OCI-LY7 (cell line): Measurements from ENCODE around the gene NACC2. TPM values are rescaled to one million over a fixed set of nuclear protein-coding genes. Genes with fewer than 3 reads are reported as not detected.

Source experiments
- BruUV-seq: library from RNA; stranded (reverse); fragments of 400-500 nt; replicated peaks from 2 replicates; lab custom pipeline; 2021; lab: Mats Ljungman, UMichigan
- CTCF ChIA-PET: fragments of 300-600 bp; sonication (Branson Sonifier 250); formaldehyde crosslinking; loops from one replicate; lab custom pipeline; 2022; ENCODE audit warnings: antibody characterized with exemption; ENCODE audit not compliant: unreplicated experiment; lab: Charles Lee
- POLR2A ChIA-PET: fragments of 300-600 bp; sonication (Branson Sonifier 250); formaldehyde crosslinking; loops from one replicate; lab custom pipeline; 2022; ENCODE audit warnings: antibody characterized with exemption; lab: Charles Lee
- DNase-seq: peaks from one replicate; pipeline ENCODE4 v3.0.0-alpha.2; 2015; ENCODE audit warnings: low spot score
- H2AFZ ChIP-seq: fragments of 200-600 bp; sonication (generic), shearing (Covaris generic); 2 replicates; pipeline ENCODE4 v1.6.1; 2014; ENCODE audit warnings: mild to moderate bottlenecking, antibody characterized with exemption, low read length, moderate library complexity
- H3K27ac ChIP-seq: fragments of 200-600 bp; sonication (generic); 2 replicates; pipeline ENCODE4 v1.5.1; 2014; ENCODE audit warnings: mixed run types, low read depth, mild to moderate bottlenecking, moderate library complexity, low read length, inconsistent platforms; ENCODE audit not compliant: poor library complexity, severe bottlenecking
- H3K36me3 ChIP-seq: fragments of 200-600 bp; sonication (generic); 2 replicates; pipeline ENCODE4 v1.6.1; 2014; ENCODE audit warnings: mild to moderate bottlenecking, antibody characterized with exemption, low read length, moderate library complexity, mixed read lengths; ENCODE audit not compliant: insufficient read depth
- H3K4me1 ChIP-seq: fragments of 200-600 bp; sonication (generic); 2 replicates; pipeline ENCODE4 v1.5.1; 2014; ENCODE audit warnings: mild to moderate bottlenecking, low read length; ENCODE audit not compliant: insufficient read depth, poor library complexity, severe bottlenecking
- H3K4me2 ChIP-seq: fragments of 200-600 bp; sonication (generic); 2 replicates; pipeline ENCODE4 v1.6.1; 2014; ENCODE audit warnings: mild to moderate bottlenecking, low read length
- H3K4me3 ChIP-seq: fragments of 200-600 bp; sonication (generic); 2 replicates; pipeline ENCODE4 v1.5.1; 2014; ENCODE audit warnings: mild to moderate bottlenecking, low read depth, low read length; ENCODE audit not compliant: poor library complexity, severe bottlenecking
- H3K79me2 ChIP-seq: fragments of 200-600 bp; sonication (generic); 2 replicates; pipeline ENCODE4 v1.6.1; 2016; ENCODE audit warnings: low read depth, mild to moderate bottlenecking, low read length, moderate library complexity, mixed read lengths; ENCODE audit not compliant: insufficient read depth
- H3K9me2 ChIP-seq: fragments of 200-600 bp; sonication (generic); 2 replicates; pipeline ENCODE4 v1.6.1; 2016; ENCODE audit warnings: mild to moderate bottlenecking, low read length, mixed read lengths; ENCODE audit not compliant: insufficient read depth
- H3K9me3 ChIP-seq: fragments of 200-600 bp; sonication (generic); 2 replicates; pipeline ENCODE4 v1.6.1; 2014; ENCODE audit warnings: mild to moderate bottlenecking, mixed run types, low read length, mixed read lengths
- H4K20me1 ChIP-seq: fragments of 200-600 bp; sonication (generic); 2 replicates; pipeline ENCODE4 v1.6.1; 2014; ENCODE audit warnings: mild to moderate bottlenecking, antibody characterized with exemption, low read length, moderate library complexity, mixed read lengths; ENCODE audit not compliant: insufficient read depth
- EZH2phosphoT487 ChIP-seq: fragments of 200-600 bp; sonication (generic); IDR thresholded peaks from 2 replicates; pipeline ENCODE4 v1.6.1; 2018; ENCODE audit warnings: low read depth, borderline replicate concordance, mild to moderate bottlenecking, mixed run types, antibody characterized with exemption, low read length, moderate library complexity, mixed read lengths
- intact Hi-C: fragments of 100-400 bp; cut with micrococcal nuclease; formaldehyde crosslinking; loops from one replicate; pipeline ENCODE4 v1.10.0; 2022; ENCODE audit not compliant: unreplicated experiment
- total RNA-seq, 2 experiments: library from RNA; depleted of rRNA in 1 of 2; stranded (reverse); fragments of >200 nt in 1 of 2; shearing (Covaris generic) in 1 of 2; gene quantifications; 2 replicates each; pipeline ENCODE4 v1.2.3, GENCODE V29; 2014 to 2022
- TF ChIP-seq, protein P1 (sequence below): fragments of 200-600 bp; sonication (generic); conservative IDR thresholded peaks from 2 replicates; pipeline ENCODE4 v1.5.1; 2014; ENCODE audit warnings: mild to moderate bottlenecking, antibody characterized with exemption, low read length, moderate library complexity, mixed read lengths

Gene NACC2
- total RNA-seq, 2 experiments from 2014 or later: 0.38 to 0.72 TPM

DNA sequence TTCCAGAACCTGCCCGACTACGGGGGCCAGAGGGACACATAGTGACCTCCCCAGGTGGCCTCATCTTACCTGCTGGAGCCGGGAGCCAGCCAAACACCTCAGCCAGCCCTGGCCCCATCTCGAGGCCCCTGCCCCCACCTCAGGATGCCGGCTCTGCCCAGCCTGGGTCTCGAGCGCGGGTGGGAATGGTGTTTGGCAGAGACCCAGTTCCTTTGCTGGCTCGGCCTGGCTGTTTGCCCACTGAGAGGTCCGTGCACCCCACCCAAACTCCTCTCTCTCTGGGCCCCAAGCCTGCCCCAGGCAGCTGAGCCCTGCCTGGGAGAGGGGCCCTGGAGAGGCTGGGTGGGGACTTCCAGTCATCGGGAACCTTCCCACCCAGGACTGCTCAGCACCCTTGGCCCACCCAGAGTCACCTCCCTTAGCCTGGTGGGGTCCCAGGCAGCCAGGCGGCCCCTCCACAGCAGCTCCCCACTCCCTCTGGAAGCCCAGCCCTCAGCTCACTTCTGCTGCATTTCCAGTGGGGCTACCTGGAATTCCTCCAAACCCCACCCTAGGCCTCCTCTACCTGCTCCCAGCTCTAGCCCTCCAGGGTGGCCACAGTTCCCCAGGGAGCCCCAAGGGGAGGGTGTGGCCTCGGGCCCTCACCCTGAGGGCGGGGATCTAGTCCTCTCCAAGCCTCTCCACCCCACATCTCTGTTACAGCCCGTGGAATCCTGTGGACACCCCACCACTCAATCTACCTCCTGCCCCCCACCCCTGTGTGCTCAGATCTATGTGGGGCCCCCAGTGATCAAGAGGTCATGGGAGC is 91.5 kb downstream of the NACC2 start:
- Histone ChIP-seq H4K20me1 (no peaks in the 10 kb centered on the region), H3K79me2 (no peaks in the 10 kb centered on the region), H3K4me3 (no peak overlapping the region), H3K36me3 (no peaks in the 10 kb centered on the region), H3K4me1 (peaks cover 38% of the 10 kb centered on the region), H3K4me2 (peak overlapping the region; percentile 49), H2AFZ (peak overlapping the region; percentile 16; the same call in 1 of the 2 replicates), H3K27ac (no peak overlapping the region), H3K9me2 (no peaks in the 10 kb centered on the region), H3K9me3 (no peaks in the 10 kb centered on the region)
- TF ChIP-seq, protein P1, sequence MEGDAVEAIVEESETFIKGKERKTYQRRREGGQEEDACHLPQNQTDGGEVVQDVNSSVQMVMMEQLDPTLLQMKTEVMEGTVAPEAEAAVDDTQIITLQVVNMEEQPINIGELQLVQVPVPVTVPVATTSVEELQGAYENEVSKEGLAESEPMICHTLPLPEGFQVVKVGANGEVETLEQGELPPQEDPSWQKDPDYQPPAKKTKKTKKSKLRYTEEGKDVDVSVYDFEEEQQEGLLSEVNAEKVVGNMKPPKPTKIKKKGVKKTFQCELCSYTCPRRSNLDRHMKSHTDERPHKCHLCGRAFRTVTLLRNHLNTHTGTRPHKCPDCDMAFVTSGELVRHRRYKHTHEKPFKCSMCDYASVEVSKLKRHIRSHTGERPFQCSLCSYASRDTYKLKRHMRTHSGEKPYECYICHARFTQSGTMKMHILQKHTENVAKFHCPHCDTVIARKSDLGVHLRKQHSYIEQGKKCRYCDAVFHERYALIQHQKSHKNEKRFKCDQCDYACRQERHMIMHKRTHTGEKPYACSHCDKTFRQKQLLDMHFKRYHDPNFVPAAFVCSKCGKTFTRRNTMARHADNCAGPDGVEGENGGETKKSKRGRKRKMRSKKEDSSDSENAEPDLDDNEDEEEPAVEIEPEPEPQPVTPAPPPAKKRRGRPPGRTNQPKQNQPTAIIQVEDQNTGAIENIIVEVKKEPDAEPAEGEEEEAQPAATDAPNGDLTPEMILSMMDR: no peak
- TF ChIP-seq EZH2phosphoT487: no peak
- intact Hi-C loops: no loop called here
- CTCF ChIA-PET: interaction anchor here (0.5 kb wide), 1 partner anchor 36 kb away, joined by 3 read pairs; no protein-coding TSS in a partner anchor
- no peak for DNase-seq
- BruUV-seq: no TSS peak
- POLR2A ChIA-PET: no interaction called here

DNA sequence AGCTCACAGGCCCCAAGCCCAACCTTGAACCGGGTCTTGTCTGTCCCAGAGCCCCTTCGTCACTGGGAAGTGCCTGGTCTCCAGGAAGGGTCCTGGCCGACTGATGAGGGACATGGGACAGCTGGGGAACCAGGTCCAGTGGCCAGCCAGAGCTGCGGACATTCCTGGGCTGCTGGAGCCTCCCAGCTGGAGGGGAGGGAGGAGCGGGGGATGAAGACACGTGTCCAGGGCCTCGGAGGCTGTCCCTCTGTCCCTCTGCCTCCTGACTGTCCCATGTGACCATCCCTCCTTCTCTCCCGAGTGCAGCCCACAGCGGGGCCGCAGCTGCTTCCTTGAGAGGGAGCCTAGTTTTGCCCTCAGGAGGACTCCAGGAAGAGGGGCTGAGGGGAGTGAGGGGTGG is 92.2 kb downstream of the NACC2 start:
- no peak for DNase-seq

More for the DNA sequence above, 92.2 kb downstream of the NACC2 start:
- H3K4me3 ChIP-seq: no peak overlapping the region
- ChIA-PET CTCF (no interaction called here), POLR2A (no interaction called here)
- intact Hi-C loops: no loop called here
- H4K20me1 ChIP-seq: no peaks in the 10 kb centered on the region
- no peak overlapping the region for H3K4me2 ChIP-seq
- BruUV-seq: no TSS peak
- H2AFZ ChIP-seq: no peak overlapping the region
- no peaks in the 10 kb centered on the region for H3K9me3 ChIP-seq
- no peak for TF ChIP-seq EZH2phosphoT487
- TF ChIP-seq, protein P1: no peak
- H3K79me2 ChIP-seq: no peaks in the 10 kb centered on the region
- H3K4me1 ChIP-seq: peaks cover 45% of the 10 kb centered on the region
- H3K36me3 ChIP-seq: no peaks in the 10 kb centered on the region
- H3K27ac ChIP-seq: no peak overlapping the region
- no peaks in the 10 kb centered on the region for H3K9me2 ChIP-seq
